Smooth muscle cell (in vitro differentiated cells): ENCODE results near the gene ACTR3C. TPM values are rescaled to one million over a fixed set of nuclear protein-coding genes. Genes with fewer than 3 reads are reported as not detected.
"Not testable (repeated sequence)": the region's sequence is repeated elsewhere in the genome, so short reads cannot be mapped to it uniquely, and the experiment has no call there.

Source experiments
- DNase-seq: peaks from one replicate; lab custom pipeline; 2025; ENCODE audit not compliant: unreplicated experiment; lab: John Stamatoyannopoulos, UW
- H2AFZ ChIP-seq: fragments of 200-600 bp; sonication (generic); 2 replicates; pipeline ENCODE4 v1.6.0; 2016; ENCODE audit warnings: antibody characterized with exemption, low read depth, mild to moderate bottlenecking
- H3F3A ChIP-seq: fragments of 200-600 bp; sonication (generic); 2 replicates; pipeline ENCODE4 v1.6.0; 2017; ENCODE audit warnings: antibody characterized with exemption, low read depth
- H3K27ac ChIP-seq: fragments of 200-600 bp; sonication (generic); 2 replicates; pipeline ENCODE4 v1.5.1; 2016; ENCODE audit warnings: low read depth, mild to moderate bottlenecking
- H3K27me3 ChIP-seq: fragments of 200-600 bp; sonication (generic); 2 replicates; pipeline ENCODE4 v1.6.1; 2016; ENCODE audit warnings: low read depth, mild to moderate bottlenecking
- H3K36me3 ChIP-seq: fragments of 200-600 bp; sonication (generic); 2 replicates; pipeline ENCODE4 v1.5.1; 2016; ENCODE audit warnings: low read depth
- H3K4me1 ChIP-seq: fragments of 200-600 bp; sonication (generic); 2 replicates; pipeline ENCODE4 v1.5.1; 2016; ENCODE audit warnings: low read depth
- H3K4me2 ChIP-seq: fragments of 200-600 bp; sonication (generic); 2 replicates; pipeline ENCODE4 v1.6.0; 2016; ENCODE audit warnings: mild to moderate bottlenecking
- H3K4me3 ChIP-seq: fragments of 200-600 bp; sonication (generic); 2 replicates; pipeline ENCODE4 v1.5.1; 2016; ENCODE audit warnings: mild to moderate bottlenecking
- H3K79me2 ChIP-seq: fragments of 200-600 bp; sonication (generic); 2 replicates; pipeline ENCODE4 v1.6.0; 2016; ENCODE audit warnings: low read depth, mild to moderate bottlenecking
- H3K9ac ChIP-seq: fragments of 200-600 bp; sonication (generic); 2 replicates; pipeline ENCODE4 v1.6.0; 2016; ENCODE audit warnings: low read depth
- H3K9me3 ChIP-seq: fragments of 200-600 bp; sonication (generic); replicated peaks from 2 replicates; pipeline ENCODE4 v1.5.1; 2016; ENCODE audit warnings: low read depth
- H4K20me1 ChIP-seq: fragments of 200-600 bp; sonication (generic); 2 replicates; pipeline ENCODE4 v1.6.0; 2016; ENCODE audit warnings: low read depth
- WGBS: methylation state at CpG from one replicate; pipeline ENCODE4 v1.1.7; 2016; ENCODE audit warnings: low lambda C conversion rate; 5-methylcytosine and 5-hydroxymethylcytosine counted together
- polyA plus RNA-seq: library from polyadenylated mRNA; unstranded; fragments of >200 nt; fragmentation: Nextera tagmentation; extraction: Ambion mirVana; gene quantifications from 2 replicates; pipeline ENCODE4 v1.2.1, GENCODE V29; 2016
- total RNA-seq: library from RNA; depleted of rRNA; stranded (reverse); fragments of >200 nt; gene quantifications from 2 replicates; pipeline ENCODE4 v1.2.3, GENCODE V29; 2014
- TF ChIP-seq, protein P1 (sequence below): fragments of 200-600 bp; sonication (generic); IDR thresholded peaks from 2 replicates; pipeline ENCODE4 v1.5.1; 2017; ENCODE audit warnings: borderline replicate concordance, mild to moderate bottlenecking, antibody characterized with exemption; ENCODE audit not compliant: insufficient read depth, poor library complexity, severe bottlenecking

ACTR3C gene
- total and polyA plus RNA-seq, 2 experiments from 2014 or later: 0.89 to 7.6 TPM

DNA sequence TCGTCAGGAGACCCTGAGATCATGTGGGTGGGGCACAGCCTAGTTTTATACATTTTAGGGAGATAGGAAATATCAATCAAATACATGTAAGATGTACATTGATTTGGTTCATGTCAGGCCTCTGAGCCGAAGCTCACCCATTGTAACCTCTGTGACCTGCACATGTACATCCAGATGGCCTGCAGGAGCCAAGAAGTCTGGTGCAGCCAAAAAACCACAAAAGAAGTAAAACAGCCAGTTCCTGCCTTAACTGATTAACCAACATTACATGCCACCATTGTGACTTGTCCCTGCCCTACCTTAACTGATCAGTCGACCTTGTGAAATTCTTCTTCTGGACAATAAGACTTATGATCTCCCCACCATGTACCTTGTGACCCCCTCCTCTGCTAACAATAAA is 16.2 kb downstream of the ACTR3C start:
- TF ChIP-seq, protein P1, sequence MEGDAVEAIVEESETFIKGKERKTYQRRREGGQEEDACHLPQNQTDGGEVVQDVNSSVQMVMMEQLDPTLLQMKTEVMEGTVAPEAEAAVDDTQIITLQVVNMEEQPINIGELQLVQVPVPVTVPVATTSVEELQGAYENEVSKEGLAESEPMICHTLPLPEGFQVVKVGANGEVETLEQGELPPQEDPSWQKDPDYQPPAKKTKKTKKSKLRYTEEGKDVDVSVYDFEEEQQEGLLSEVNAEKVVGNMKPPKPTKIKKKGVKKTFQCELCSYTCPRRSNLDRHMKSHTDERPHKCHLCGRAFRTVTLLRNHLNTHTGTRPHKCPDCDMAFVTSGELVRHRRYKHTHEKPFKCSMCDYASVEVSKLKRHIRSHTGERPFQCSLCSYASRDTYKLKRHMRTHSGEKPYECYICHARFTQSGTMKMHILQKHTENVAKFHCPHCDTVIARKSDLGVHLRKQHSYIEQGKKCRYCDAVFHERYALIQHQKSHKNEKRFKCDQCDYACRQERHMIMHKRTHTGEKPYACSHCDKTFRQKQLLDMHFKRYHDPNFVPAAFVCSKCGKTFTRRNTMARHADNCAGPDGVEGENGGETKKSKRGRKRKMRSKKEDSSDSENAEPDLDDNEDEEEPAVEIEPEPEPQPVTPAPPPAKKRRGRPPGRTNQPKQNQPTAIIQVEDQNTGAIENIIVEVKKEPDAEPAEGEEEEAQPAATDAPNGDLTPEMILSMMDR: no peak
- Histone ChIP-seq H3K9ac (no peak overlapping the region), H3K79me2 (no peaks in the 10 kb centered on the region), H3K9me3 (no peaks in the 10 kb centered on the region), H3K36me3 (no peaks in the 10 kb centered on the region), H3K4me3 (no peak overlapping the region), H2AFZ (no peak overlapping the region), H3F3A (no peaks in the 10 kb centered on the region), H4K20me1 (no peaks in the 10 kb centered on the region), H3K4me1 (no peaks in the 10 kb centered on the region), H3K27ac (no peak overlapping the region), H3K4me2 (no peak overlapping the region), H3K27me3 (no peaks in the 10 kb centered on the region)
- DNase-seq: no peak
- WGBS: 87% methylated on average over 3 of the region's 3 CpGs

GRCh38 chr7:150306377-150306776 is 17.0 kb downstream of the ACTR3C start:
- H2AFZ ChIP-seq, H3K79me2 ChIP-seq, H3K36me3 ChIP-seq, H3K27ac ChIP-seq, DNase-seq, H3K9me3 ChIP-seq, H3K27me3 ChIP-seq, H4K20me1 ChIP-seq, H3K4me3 ChIP-seq, H3F3A ChIP-seq, H3K4me1 ChIP-seq, H3K9ac ChIP-seq, H3K4me2 ChIP-seq: not testable (repeated sequence)
- 92% methylated on average over 5 of the region's 5 CpGs for WGBS

- H3K9ac ChIP-seq, H3K79me2 ChIP-seq, H2AFZ ChIP-seq, H3K27ac ChIP-seq, H4K20me1 ChIP-seq, H3K4me3 ChIP-seq, H3K4me2 ChIP-seq, H3K9me3 ChIP-seq, H3K27me3 ChIP-seq, H3F3A ChIP-seq, H3K36me3 ChIP-seq, H3K4me1 ChIP-seq, DNase-seq: not testable (repeated sequence)
- 77% methylated on average over 2 of the region's 2 CpGs for WGBS
Observed at GRCh38 chr7:150305903-150306284, 17.5 kb downstream of the ACTR3C start.

GRCh38 chr7:150305259-150305902 is 18.0 kb downstream of the ACTR3C start:
- H3K27me3 ChIP-seq, H3K36me3 ChIP-seq, H3F3A ChIP-seq, H4K20me1 ChIP-seq, H3K79me2 ChIP-seq, H2AFZ ChIP-seq, H3K9me3 ChIP-seq, H3K4me3 ChIP-seq, H3K9ac ChIP-seq, H3K4me2 ChIP-seq, H3K4me1 ChIP-seq, DNase-seq, H3K27ac ChIP-seq: not testable (repeated sequence)
- 89% methylated on average over 11 of the region's 11 CpGs for WGBS

DNA sequence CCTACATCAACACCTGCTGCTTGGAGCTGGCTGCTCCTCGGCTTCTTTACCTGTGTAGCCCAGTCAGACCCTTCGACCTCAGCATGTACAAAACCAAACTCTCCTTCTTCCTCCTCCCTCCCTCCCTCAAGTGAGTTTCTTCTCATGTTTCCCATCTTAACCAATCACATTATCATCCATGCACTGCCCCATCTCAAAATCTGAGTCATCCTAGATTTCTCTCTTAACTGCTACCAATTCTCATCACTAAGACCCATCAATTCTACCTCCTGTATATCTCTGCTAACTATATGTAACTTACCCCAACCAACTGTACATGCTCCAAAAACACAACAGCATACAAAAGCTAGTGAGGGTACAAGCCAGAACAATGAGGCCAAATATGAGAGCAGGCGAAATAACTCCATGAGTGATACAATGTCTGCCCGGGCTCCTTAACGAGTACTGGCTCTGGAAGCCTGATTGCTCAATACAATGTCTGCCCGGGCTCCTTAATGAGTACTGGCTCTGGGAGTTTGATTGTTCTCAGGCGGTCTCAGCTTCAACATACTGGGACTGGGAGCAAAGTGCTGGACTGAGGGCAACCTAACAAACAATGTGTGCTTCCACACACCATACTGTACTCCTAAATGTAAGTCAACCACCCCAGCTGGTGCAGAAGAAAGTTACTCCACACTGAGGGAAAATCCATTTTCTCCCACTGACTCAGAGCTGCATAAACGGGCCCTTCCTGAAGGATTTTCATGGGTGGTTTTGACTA is 18.7 kb downstream of the ACTR3C start:
- WGBS: 65% methylated on average over 8 of the region's 8 CpGs
- not testable (repeated sequence) for H3K9ac ChIP-seq, H2AFZ ChIP-seq, H3F3A ChIP-seq, H3K27ac ChIP-seq, H3K9me3 ChIP-seq, H3K27me3 ChIP-seq, H3K4me3 ChIP-seq, H3K79me2 ChIP-seq, H3K4me1 ChIP-seq, DNase-seq, H3K4me2 ChIP-seq, H3K36me3 ChIP-seq, H4K20me1 ChIP-seq

GRCh38 chr7:150302908-150303310 is 20.4 kb downstream of the ACTR3C start:
- H3K9me3 ChIP-seq, H3K79me2 ChIP-seq, H3K27me3 ChIP-seq, H3K4me2 ChIP-seq, H3K4me3 ChIP-seq, DNase-seq, H3K27ac ChIP-seq, H3K4me1 ChIP-seq, H3K36me3 ChIP-seq, H3F3A ChIP-seq, H4K20me1 ChIP-seq, H2AFZ ChIP-seq, H3K9ac ChIP-seq: not testable (repeated sequence)
- 86% methylated on average over 1 of the region's 1 CpG for WGBS

GRCh38 chr7:150297978-150298377 is 25.4 kb downstream of the ACTR3C start:
- DNase-seq, H3K9ac ChIP-seq, H3K4me3 ChIP-seq, H3K36me3 ChIP-seq, H3K4me2 ChIP-seq, H3F3A ChIP-seq, H4K20me1 ChIP-seq, H3K4me1 ChIP-seq, H3K79me2 ChIP-seq, H2AFZ ChIP-seq, H3K9me3 ChIP-seq, H3K27ac ChIP-seq, H3K27me3 ChIP-seq: not testable (repeated sequence)

GRCh38 chr7:150296802-150297201 is 26.5 kb downstream of the ACTR3C start:
- H3K9me3 ChIP-seq, H4K20me1 ChIP-seq, H3K36me3 ChIP-seq, H2AFZ ChIP-seq, H3F3A ChIP-seq, H3K4me1 ChIP-seq, H3K9ac ChIP-seq, H3K79me2 ChIP-seq, DNase-seq, H3K27ac ChIP-seq, H3K27me3 ChIP-seq, H3K4me3 ChIP-seq, H3K4me2 ChIP-seq: not testable (repeated sequence)
- WGBS: 86% methylated on average over 9 of the region's 10 CpGs
